ENCODE measurements around the gene NHEJ1. TPM values are rescaled to one million over a fixed set of nuclear protein-coding genes. Genes with fewer than 3 reads are reported as not detected.

Gene NHEJ1
- total RNA-seq, 1 donor from 2014 or later: 10.8 TPM

- H3K4me2 ChIP-seq (ENCODE audit: low read length): no peak overlapping the region
- DNase-seq (ENCODE audit: low read depth) (no peak), FAIRE-seq (no peak)
- H3K9ac ChIP-seq (ENCODE audit: low read length): no peak overlapping the region
- Mint-ChIP-seq H3K36me3 (ENCODE audit: low read depth, unreplicated experiment) (peaks cover 3% of the 10 kb centered on the region), H3K27ac (ENCODE audit: unreplicated experiment) (no peak overlapping the region), H3K27me3 (ENCODE audit: low read depth, unreplicated experiment) (peaks cover 27% of the 10 kb centered on the region), H3K9me3 (ENCODE audit: unreplicated experiment) (peaks cover 4% of the 10 kb centered on the region), H3K4me3 (ENCODE audit: unreplicated experiment) (no peak overlapping the region), H3K4me1 (ENCODE audit: low read depth, unreplicated experiment) (no peaks in the 10 kb centered on the region)
- H3K79me2 ChIP-seq (ENCODE audit: insufficient read depth, low read length): no peaks in the 10 kb centered on the region
- TF ChIP-seq CTCF (IDR thresholded peaks at IDR 0.05; ENCODE audit: insufficient read depth, low read depth, low read length): no peak
- no peak for TF ChIP-seq EZH2 (IDR thresholded peaks at IDR 0.05; ENCODE audit: insufficient read depth, low read length)
- no peaks in the 10 kb centered on the region for H3K9me3 ChIP-seq (ENCODE audit: insufficient read depth, low read depth, low read length)
- no peak overlapping the region for H3K27ac ChIP-seq (ENCODE audit: low read depth, low read length)
- H3K4me1 ChIP-seq (ENCODE audit: insufficient read depth, low read length): no peaks in the 10 kb centered on the region
- no peak overlapping the region for H3K4me3 ChIP-seq (ENCODE audit: insufficient read depth, low read depth, low read length)
- no peaks in the 10 kb centered on the region for H3K27me3 ChIP-seq (ENCODE audit: insufficient read depth, low read length)
- no peak overlapping the region for H2AFZ ChIP-seq (ENCODE audit: low read depth, low read length)
- no peaks in the 10 kb centered on the region for H3K36me3 ChIP-seq (ENCODE audit: insufficient read depth, low read length)
- H4K20me1 ChIP-seq (ENCODE audit: insufficient read depth, low read length): peaks cover 12% of the 10 kb centered on the region
These were observed 29.3 kb downstream of the NHEJ1 start for GRCh38 chr2:219131327-219131726.

GRCh38 chr2:219129589-219129988, 31.0 kb downstream of the NHEJ1 start:
- Histone ChIP-seq H3K27me3 (ENCODE audit: insufficient read depth, low read length) (no peaks in the 10 kb centered on the region), H3K27ac (ENCODE audit: low read depth, low read length) (no peak overlapping the region), H3K4me1 (ENCODE audit: insufficient read depth, low read length) (peaks cover 12% of the 10 kb centered on the region), H3K79me2 (ENCODE audit: insufficient read depth, low read length) (no peaks in the 10 kb centered on the region), H3K36me3 (ENCODE audit: insufficient read depth, low read length) (no peaks in the 10 kb centered on the region), H3K4me2 (ENCODE audit: low read length) (no peak overlapping the region), H3K9me3 (ENCODE audit: insufficient read depth, low read depth, low read length) (no peaks in the 10 kb centered on the region), H3K4me3 (ENCODE audit: insufficient read depth, low read depth, low read length) (no peak overlapping the region), H3K9ac (ENCODE audit: low read length) (no peak overlapping the region), H2AFZ (ENCODE audit: low read depth, low read length) (no peak overlapping the region), H4K20me1 (ENCODE audit: insufficient read depth, low read length) (peaks cover 12% of the 10 kb centered on the region)
- Mint-ChIP-seq H3K4me1 (ENCODE audit: low read depth, unreplicated experiment) (peaks cover 6% of the 10 kb centered on the region), H3K27me3 (ENCODE audit: low read depth, unreplicated experiment) (peaks cover 29% of the 10 kb centered on the region), H3K4me3 (ENCODE audit: unreplicated experiment) (no peak overlapping the region), H3K36me3 (ENCODE audit: low read depth, unreplicated experiment) (peaks cover 3% of the 10 kb centered on the region), H3K27ac (ENCODE audit: unreplicated experiment) (no peak overlapping the region), H3K9me3 (ENCODE audit: unreplicated experiment) (peaks cover 4% of the 10 kb centered on the region)
- no peak for DNase-seq (ENCODE audit: low read depth)
- TF ChIP-seq CTCF (IDR thresholded peaks at IDR 0.05; ENCODE audit: insufficient read depth, low read depth, low read length): no peak
- no peak for TF ChIP-seq EZH2 (IDR thresholded peaks at IDR 0.05; ENCODE audit: insufficient read depth, low read length)
- FAIRE-seq: no peak

- Mint-ChIP-seq H3K9me3 (ENCODE audit: unreplicated experiment) (peaks cover 4% of the 10 kb centered on the region), H3K27ac (ENCODE audit: unreplicated experiment) (no peak overlapping the region), H3K36me3 (ENCODE audit: low read depth, unreplicated experiment) (peaks cover 6% of the 10 kb centered on the region), H3K27me3 (ENCODE audit: low read depth, unreplicated experiment) (peaks cover 20% of the 10 kb centered on the region), H3K4me3 (ENCODE audit: unreplicated experiment) (no peak overlapping the region), H3K4me1 (ENCODE audit: low read depth, unreplicated experiment) (peaks cover 15% of the 10 kb centered on the region)
- no peak overlapping the region for H3K27ac ChIP-seq (ENCODE audit: low read depth, low read length)
- H3K4me1 ChIP-seq (ENCODE audit: insufficient read depth, low read length): peaks cover 20% of the 10 kb centered on the region
- no peak overlapping the region for H3K4me2 ChIP-seq (ENCODE audit: low read length)
- DNase-seq (ENCODE audit: low read depth) (no peak), FAIRE-seq (no peak)
- peaks cover 15% of the 10 kb centered on the region for H4K20me1 ChIP-seq (ENCODE audit: insufficient read depth, low read length)
- H3K79me2 ChIP-seq (ENCODE audit: insufficient read depth, low read length): no peaks in the 10 kb centered on the region
- no peak overlapping the region for H3K9ac ChIP-seq (ENCODE audit: low read length)
- H3K9me3 ChIP-seq (ENCODE audit: insufficient read depth, low read depth, low read length): no peaks in the 10 kb centered on the region
- TF ChIP-seq CTCF (IDR thresholded peaks at IDR 0.05; ENCODE audit: insufficient read depth, low read depth, low read length): no peak
- TF ChIP-seq EZH2 (IDR thresholded peaks at IDR 0.05; ENCODE audit: insufficient read depth, low read length): no peak
- no peaks in the 10 kb centered on the region for H3K36me3 ChIP-seq (ENCODE audit: insufficient read depth, low read length)
- no peak overlapping the region for H2AFZ ChIP-seq (ENCODE audit: low read depth, low read length)
- no peaks in the 10 kb centered on the region for H3K27me3 ChIP-seq (ENCODE audit: insufficient read depth, low read length)
- H3K4me3 ChIP-seq (ENCODE audit: insufficient read depth, low read depth, low read length): no peak overlapping the region
These were observed 32.2 kb downstream of the NHEJ1 start for GRCh38 chr2:219128396-219128795.
